OCI-LY3 (cell line): ENCODE results near the gene CDC14A.

ENCODE experiments used
- EZH2phosphoT487 ChIP-seq: fragments of 200-600 bp; shearing (Covaris generic); IDR thresholded peaks from 2 replicates; pipeline ENCODE4 v1.6.1; 2018; ENCODE audit warnings: antibody characterized with exemption, mixed run types, low read depth
- TF ChIP-seq, protein P1 (sequence below): fragments of 200-600, 300-600 bp; sonication (generic); IDR thresholded peaks from 2 replicates; pipeline ENCODE4 v1.5.1; 2014; ENCODE audit warnings: antibody characterized with exemption, low read length, low read depth

DNA sequence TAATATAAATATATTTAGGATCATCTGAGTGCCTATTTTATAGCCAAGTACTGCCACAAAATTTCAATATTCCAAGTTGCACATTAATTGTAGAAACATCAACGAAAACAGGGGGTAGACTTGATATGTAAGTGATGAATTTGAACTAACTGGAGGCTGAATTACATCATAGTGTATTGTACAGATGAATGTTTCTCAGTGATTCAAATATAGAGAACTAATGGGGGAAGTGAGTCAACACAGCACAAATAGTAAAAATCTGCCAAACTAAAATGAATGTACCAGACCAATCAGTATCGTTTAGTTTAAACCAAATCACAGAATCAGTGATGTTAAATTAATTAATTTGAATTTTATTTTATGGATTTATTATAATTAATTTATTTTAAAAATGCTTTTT is 43.5 kb upstream of the CDC14A start:
- TF ChIP-seq, protein P1, sequence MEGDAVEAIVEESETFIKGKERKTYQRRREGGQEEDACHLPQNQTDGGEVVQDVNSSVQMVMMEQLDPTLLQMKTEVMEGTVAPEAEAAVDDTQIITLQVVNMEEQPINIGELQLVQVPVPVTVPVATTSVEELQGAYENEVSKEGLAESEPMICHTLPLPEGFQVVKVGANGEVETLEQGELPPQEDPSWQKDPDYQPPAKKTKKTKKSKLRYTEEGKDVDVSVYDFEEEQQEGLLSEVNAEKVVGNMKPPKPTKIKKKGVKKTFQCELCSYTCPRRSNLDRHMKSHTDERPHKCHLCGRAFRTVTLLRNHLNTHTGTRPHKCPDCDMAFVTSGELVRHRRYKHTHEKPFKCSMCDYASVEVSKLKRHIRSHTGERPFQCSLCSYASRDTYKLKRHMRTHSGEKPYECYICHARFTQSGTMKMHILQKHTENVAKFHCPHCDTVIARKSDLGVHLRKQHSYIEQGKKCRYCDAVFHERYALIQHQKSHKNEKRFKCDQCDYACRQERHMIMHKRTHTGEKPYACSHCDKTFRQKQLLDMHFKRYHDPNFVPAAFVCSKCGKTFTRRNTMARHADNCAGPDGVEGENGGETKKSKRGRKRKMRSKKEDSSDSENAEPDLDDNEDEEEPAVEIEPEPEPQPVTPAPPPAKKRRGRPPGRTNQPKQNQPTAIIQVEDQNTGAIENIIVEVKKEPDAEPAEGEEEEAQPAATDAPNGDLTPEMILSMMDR: no peak
- no peak for TF ChIP-seq EZH2phosphoT487
